SU-DHL-6 (cell line): ENCODE data around the gene ALX1.

ENCODE experiments used
- H2AFZ ChIP-seq: fragments of 200-600 bp; sonication (generic); 2 replicates; pipeline ENCODE4 v1.6.1; 2014; ENCODE audit warnings: low read depth, mild to moderate bottlenecking, moderate library complexity, mixed read lengths, antibody characterized with exemption, low read length; ENCODE audit not compliant: severe bottlenecking
- H3F3A ChIP-seq: fragments of 200-600 bp; shearing (Covaris generic); 2 replicates; pipeline ENCODE4 v1.6.0; 2016; ENCODE audit warnings: antibody characterized with exemption, mild to moderate bottlenecking; ENCODE audit not compliant: insufficient read depth
- H3K27ac ChIP-seq: fragments of 200-600 bp; sonication (generic); 2 replicates; pipeline ENCODE4 v1.5.1; 2016; ENCODE audit warnings: low read depth, mild to moderate bottlenecking, low read length, moderate library complexity, mixed read lengths
- H3K27me3 ChIP-seq: fragments of 200-600 bp; sonication (generic), shearing (Covaris generic); 2 replicates; pipeline ENCODE4 v1.6.0; 2014; ENCODE audit warnings: mild to moderate bottlenecking, low read length
- H3K36me3 ChIP-seq: fragments of 200-600 bp; sonication (generic); 2 replicates; pipeline ENCODE4 v1.6.1; 2014; ENCODE audit warnings: mild to moderate bottlenecking, low read length, mixed read lengths
- H3K4me2 ChIP-seq: fragments of 300-600, 200-600 bp; shearing (Covaris generic), sonication (generic); 2 replicates; pipeline ENCODE4 v1.6.0; 2014; ENCODE audit warnings: low read length, low read depth, mild to moderate bottlenecking; ENCODE audit not compliant: poor library complexity, severe bottlenecking
- H3K4me3 ChIP-seq: fragments of 200-600 bp; sonication (generic); 2 replicates; pipeline ENCODE4 v1.5.1; 2014; ENCODE audit warnings: antibody characterized with exemption, low read length, mild to moderate bottlenecking, mixed read lengths; ENCODE audit not compliant: insufficient read depth, poor library complexity, severe bottlenecking
- H3K79me2 ChIP-seq: fragments of 200-600 bp; sonication (generic); 2 replicates; pipeline ENCODE4 v1.6.1; 2014; ENCODE audit warnings: mild to moderate bottlenecking, low read length, moderate library complexity; ENCODE audit not compliant: insufficient read depth
- H3K9ac ChIP-seq: fragments of 200-600 bp; sonication (generic); 2 replicates; pipeline ENCODE4 v1.7.0; 2014; ENCODE audit warnings: mild to moderate bottlenecking, low read length
- H3K9me2 ChIP-seq: fragments of 200-600 bp; sonication (generic); replicated peaks from 2 replicates; pipeline ENCODE4 v1.6.1; 2014; ENCODE audit warnings: low read length; ENCODE audit not compliant: insufficient read depth
- H3K9me3 ChIP-seq: fragments of 200-600 bp; sonication (generic); 2 replicates; pipeline ENCODE4 v1.6.1; 2014; ENCODE audit warnings: low read length, mixed read lengths; ENCODE audit not compliant: insufficient read depth
- H4K20me1 ChIP-seq: fragments of 200-600 bp; sonication (generic); 2 replicates; pipeline ENCODE4 v1.6.1; 2014; ENCODE audit warnings: low read depth, mild to moderate bottlenecking, antibody characterized with exemption, low read length, moderate library complexity, mixed read lengths
- CTCF ChIP-seq: fragments of 200-600 bp; sonication (generic); IDR thresholded peaks from one replicate; pipeline ENCODE4 v1.5.1; 2017; ENCODE audit warnings: antibody characterized with exemption, mild to moderate bottlenecking, low read length, moderate library complexity; ENCODE audit not compliant: insufficient read depth, poor library complexity, severe bottlenecking
- EZH2phosphoT487 ChIP-seq: fragments of 200-600 bp; sonication (generic), shearing (Covaris generic); conservative IDR thresholded peaks from 2 replicates; pipeline ENCODE4 v1.6.1; 2018; ENCODE audit warnings: mild to moderate bottlenecking, antibody characterized with exemption, low read length, moderate library complexity, mixed read lengths

ALX1 gene

GRCh38 chr12:85274315-85274651 lies 5.7 kb upstream of the ALX1 start:
- H3K27ac ChIP-seq, result no peak overlapping the region
- H3F3A ChIP-seq, result no peaks in the 10 kb centered on the region
- H3K9me3 ChIP-seq, result no peaks in the 10 kb centered on the region
- no peak overlapping the region for H3K4me3 ChIP-seq
- no peaks in the 10 kb centered on the region for H3K9me2 ChIP-seq
- H3K36me3 ChIP-seq, result no peaks in the 10 kb centered on the region
- H3K27me3 ChIP-seq, result no peaks in the 10 kb centered on the region
- no peaks in the 10 kb centered on the region for H3K79me2 ChIP-seq
- H3K9ac ChIP-seq, result no peak overlapping the region
- H2AFZ ChIP-seq, result no peak overlapping the region
- TF ChIP-seq CTCF, result no peak
- TF ChIP-seq EZH2phosphoT487, result no peak
- no peak overlapping the region for H3K4me2 ChIP-seq
- no peaks in the 10 kb centered on the region for H4K20me1 ChIP-seq

- no peaks in the 10 kb centered on the region for H3K9me3 ChIP-seq
- no peak overlapping the region for H3K27ac ChIP-seq
- no peak overlapping the region for H3K4me3 ChIP-seq
- H2AFZ ChIP-seq, result no peak overlapping the region
- H3F3A ChIP-seq, result no peaks in the 10 kb centered on the region
- no peaks in the 10 kb centered on the region for H3K79me2 ChIP-seq
- no peaks in the 10 kb centered on the region for H3K9me2 ChIP-seq
- no peaks in the 10 kb centered on the region for H3K27me3 ChIP-seq
- no peak overlapping the region for H3K4me2 ChIP-seq
- no peak overlapping the region for H3K9ac ChIP-seq
- TF ChIP-seq CTCF, result no peak
- TF ChIP-seq EZH2phosphoT487, result no peak
- no peaks in the 10 kb centered on the region for H4K20me1 ChIP-seq
- no peaks in the 10 kb centered on the region for H3K36me3 ChIP-seq
Observed at GRCh38 chr12:85275374-85275773, 4.6 kb upstream of the ALX1 start.

- Histone ChIP-seq H3K9me2 (no peaks in the 10 kb centered on the region), H3F3A (no peaks in the 10 kb centered on the region), H3K27me3 (no peaks in the 10 kb centered on the region), H3K4me2 (no peak overlapping the region), H3K4me3 (no peak overlapping the region), H3K36me3 (no peaks in the 10 kb centered on the region), H3K9me3 (no peaks in the 10 kb centered on the region), H3K27ac (no peak overlapping the region), H3K9ac (no peak overlapping the region), H2AFZ (no peak overlapping the region), H3K79me2 (no peaks in the 10 kb centered on the region), H4K20me1 (no peaks in the 10 kb centered on the region)
- TF ChIP-seq EZH2phosphoT487, result no peak
Observed at GRCh38 chr12:85277191-85277590, 2.8 kb upstream of the ALX1 start.

GRCh38 chr12:85277900-85278597 lies 2.0 kb upstream of the ALX1 start:
- Histone ChIP-seq H3K79me2 (no peaks in the 10 kb centered on the region), H3K27me3 (no peaks in the 10 kb centered on the region), H3K4me2 (no peak overlapping the region), H3K27ac (no peak overlapping the region), H4K20me1 (no peaks in the 10 kb centered on the region), H3K9ac (no peak overlapping the region), H3K9me2 (no peaks in the 10 kb centered on the region), H2AFZ (no peak overlapping the region), H3K9me3 (no peaks in the 10 kb centered on the region), H3F3A (no peaks in the 10 kb centered on the region), H3K4me3 (no peak overlapping the region), H3K36me3 (no peaks in the 10 kb centered on the region)
- TF ChIP-seq EZH2phosphoT487, result no peak
- TF ChIP-seq CTCF, result no peak
